DOHH2 (cell line): ENCODE measurements around the gene STARD9.

ENCODE experiments used
- H3F3A ChIP-seq: fragments of 200-600 bp; sonication (generic), shearing (Covaris generic); 2 replicates; pipeline ENCODE4 v1.6.0; 2016; ENCODE audit warnings: antibody characterized with exemption, mild to moderate bottlenecking; ENCODE audit not compliant: control insufficient read depth, insufficient read depth
- H3K27ac ChIP-seq: fragments of 200-600 bp; sonication (generic); 2 replicates; pipeline ENCODE4 v1.5.1; 2014; ENCODE audit warnings: low read depth, mild to moderate bottlenecking, low read length, moderate library complexity
- H3K27me3 ChIP-seq: fragments of 200-600 bp; sonication (generic); 2 replicates; pipeline ENCODE4 v1.6.1; 2014; ENCODE audit warnings: mild to moderate bottlenecking, low read length, mixed read lengths; ENCODE audit not compliant: control insufficient read depth
- H3K36me3 ChIP-seq: fragments of 200-600 bp; sonication (generic); 2 replicates; pipeline ENCODE4 v1.6.1; 2014; ENCODE audit warnings: mild to moderate bottlenecking, low read length, moderate library complexity, mixed read lengths; ENCODE audit not compliant: control insufficient read depth
- H3K4me1 ChIP-seq: fragments of 200-600 bp; sonication (generic); 2 replicates; pipeline ENCODE4 v1.6.1; 2014; ENCODE audit warnings: mild to moderate bottlenecking, low read length, mixed read lengths; ENCODE audit not compliant: control insufficient read depth
- H3K4me2 ChIP-seq: fragments of 200-600 bp; sonication (generic); 2 replicates; pipeline ENCODE4 v1.6.0; 2014; ENCODE audit warnings: mild to moderate bottlenecking, low read length, moderate library complexity
- H3K4me3 ChIP-seq: fragments of 200-600 bp; sonication (generic); 2 replicates; pipeline ENCODE4 v1.5.1; 2014; ENCODE audit warnings: mild to moderate bottlenecking, low read length, mixed read lengths
- H3K79me2 ChIP-seq: fragments of 200-600 bp; sonication (generic); 2 replicates; pipeline ENCODE4 v1.6.1; 2014; ENCODE audit warnings: mild to moderate bottlenecking, low read length, mixed read lengths; ENCODE audit not compliant: control insufficient read depth
- H3K9me2 ChIP-seq: fragments of 200-600 bp; sonication (generic); replicated peaks from 2 replicates; pipeline ENCODE4 v1.6.1; 2014; ENCODE audit warnings: mild to moderate bottlenecking, low read length, mixed read lengths; ENCODE audit not compliant: control insufficient read depth
- H3K9me3 ChIP-seq: fragments of 200-600 bp; sonication (generic); 2 replicates; pipeline ENCODE4 v1.6.1; 2014; ENCODE audit warnings: antibody characterized with exemption, low read length, mixed read lengths; ENCODE audit not compliant: control insufficient read depth, insufficient read depth
- H4K20me1 ChIP-seq: fragments of 200-600 bp; sonication (generic); 2 replicates; pipeline ENCODE4 v1.6.0; 2014; ENCODE audit warnings: low read depth, mild to moderate bottlenecking, antibody characterized with exemption, low read length, moderate library complexity; ENCODE audit not compliant: control insufficient read depth, insufficient read depth
- CTCF ChIP-seq: fragments of 200-600 bp; sonication (generic); IDR thresholded peaks from one replicate; pipeline ENCODE4 v1.5.1; 2014; ENCODE audit warnings: antibody characterized with exemption, mild to moderate bottlenecking, low read depth, low read length; ENCODE audit not compliant: poor library complexity, severe bottlenecking
- EZH2phosphoT487 ChIP-seq: fragments of 200-600 bp; sonication (generic); IDR thresholded peaks from 2 replicates; pipeline ENCODE4 v1.6.1; 2017; ENCODE audit warnings: borderline replicate concordance, mild to moderate bottlenecking, antibody characterized with exemption, low read length, moderate library complexity, mixed read lengths

STARD9 gene

GRCh38 chr15:42577514-42578031 is 2.2 kb downstream of the STARD9 start:
- no peak overlapping the region for H3K27ac ChIP-seq

GRCh38 chr15:42578984-42579537 is 3.7 kb downstream of the STARD9 start:
- Histone ChIP-seq H3K27ac (no peak overlapping the region), H3K36me3 (no peaks in the 10 kb centered on the region), H4K20me1 (0 out of 2 replicates have a peak, but pooled peaks cover 7% of the 10 kb centered on the region), H3K27me3 (peaks cover 9% of the 10 kb centered on the region), H3K4me1 (peaks cover 50% of the 10 kb centered on the region), H3K9me2 (no peaks in the 10 kb centered on the region), H3K4me3 (no peak overlapping the region), H3F3A (peaks cover 4% of the 10 kb centered on the region; the same call in 1 of the 2 replicates), H3K79me2 (peaks cover 7% of the 10 kb centered on the region), H3K9me3 (no peaks in the 10 kb centered on the region), H3K4me2 (no peak overlapping the region)
- TF ChIP-seq CTCF, result no peak
- TF ChIP-seq EZH2phosphoT487, result no peak

More at GRCh38 chr15:42577514-42578031, 2.2 kb downstream of the STARD9 start:
- no peaks in the 10 kb centered on the region for H3K36me3 ChIP-seq
- no peaks in the 10 kb centered on the region for H3K9me3 ChIP-seq
- peaks cover 9% of the 10 kb centered on the region for H3K27me3 ChIP-seq
- H3K4me3 ChIP-seq, result no peak overlapping the region
- TF ChIP-seq CTCF (no peak), EZH2phosphoT487 (no peak)
- no peaks in the 10 kb centered on the region for H3K9me2 ChIP-seq
- no peak overlapping the region for H3K4me2 ChIP-seq
- peaks cover 9% of the 10 kb centered on the region for H3F3A ChIP-seq
- peaks cover 43% of the 10 kb centered on the region for H3K4me1 ChIP-seq
- 0 out of 2 replicates have a peak, but pooled peaks cover 7% of the 10 kb centered on the region for H4K20me1 ChIP-seq
- peaks cover 7% of the 10 kb centered on the region for H3K79me2 ChIP-seq

GRCh38 chr15:42581272-42581730 is 5.9 kb downstream of the STARD9 start:
- Histone ChIP-seq H3K27me3 (peaks cover 7% of the 10 kb centered on the region), H3K79me2 (peaks cover 5% of the 10 kb centered on the region), H3K27ac (no peak overlapping the region), H3K4me3 (peak overlapping the region; percentile 72), H4K20me1 (0 out of 2 replicates have a peak, but pooled peaks cover 5% of the 10 kb centered on the region), H3K4me2 (peak overlapping the region; percentile 67), H3K9me3 (no peaks in the 10 kb centered on the region), H3K4me1 (peaks cover 38% of the 10 kb centered on the region), H3F3A (no peaks in the 10 kb centered on the region), H3K36me3 (no peaks in the 10 kb centered on the region), H3K9me2 (no peaks in the 10 kb centered on the region)
- TF ChIP-seq CTCF (peak; percentile 20), EZH2phosphoT487 (no peak)
